Dendritic cell treated with granulocyte-macrophage colony-stimulating factor and Interleukin-4, amounts not matched to agents 40 ng/mL and 50 ng/mL, for 4 days (primary cell): ENCODE data around the gene ARID3C.
A peak's percentile ranks its signal among the peaks of the same experiment; 100 is the strongest.

Experiments
- H3K27ac Mint-ChIP-seq: one replicate; pipeline ENCODE4 v1.8.0; 2022; ENCODE audit warnings: mild to moderate bottlenecking, mixed read lengths
- H3K27me3 Mint-ChIP-seq: one replicate; pipeline ENCODE4 v1.8.0; 2022; ENCODE audit warnings: mild to moderate bottlenecking, mixed read lengths
- H3K36me3 Mint-ChIP-seq: one replicate; pipeline ENCODE4 v1.8.0; 2022; ENCODE audit warnings: low read depth, mixed read lengths
- H3K4me1 Mint-ChIP-seq: one replicate; pipeline ENCODE4 v1.8.0; 2022; ENCODE audit warnings: low read depth, mixed read lengths
- H3K4me3 Mint-ChIP-seq: one replicate; pipeline ENCODE4 v1.8.0; 2022; ENCODE audit warnings: mild to moderate bottlenecking, moderate library complexity, mixed read lengths
- H3K9me3 Mint-ChIP-seq: one replicate; pipeline ENCODE4 v1.8.0; 2022; ENCODE audit warnings: mixed read lengths
- intact Hi-C: fragments of 100-400 bp; cut with micrococcal nuclease; formaldehyde crosslinking; loops from one replicate; pipeline ENCODE4 v1.15.0; 2022

Gene ARID3C

DNA sequence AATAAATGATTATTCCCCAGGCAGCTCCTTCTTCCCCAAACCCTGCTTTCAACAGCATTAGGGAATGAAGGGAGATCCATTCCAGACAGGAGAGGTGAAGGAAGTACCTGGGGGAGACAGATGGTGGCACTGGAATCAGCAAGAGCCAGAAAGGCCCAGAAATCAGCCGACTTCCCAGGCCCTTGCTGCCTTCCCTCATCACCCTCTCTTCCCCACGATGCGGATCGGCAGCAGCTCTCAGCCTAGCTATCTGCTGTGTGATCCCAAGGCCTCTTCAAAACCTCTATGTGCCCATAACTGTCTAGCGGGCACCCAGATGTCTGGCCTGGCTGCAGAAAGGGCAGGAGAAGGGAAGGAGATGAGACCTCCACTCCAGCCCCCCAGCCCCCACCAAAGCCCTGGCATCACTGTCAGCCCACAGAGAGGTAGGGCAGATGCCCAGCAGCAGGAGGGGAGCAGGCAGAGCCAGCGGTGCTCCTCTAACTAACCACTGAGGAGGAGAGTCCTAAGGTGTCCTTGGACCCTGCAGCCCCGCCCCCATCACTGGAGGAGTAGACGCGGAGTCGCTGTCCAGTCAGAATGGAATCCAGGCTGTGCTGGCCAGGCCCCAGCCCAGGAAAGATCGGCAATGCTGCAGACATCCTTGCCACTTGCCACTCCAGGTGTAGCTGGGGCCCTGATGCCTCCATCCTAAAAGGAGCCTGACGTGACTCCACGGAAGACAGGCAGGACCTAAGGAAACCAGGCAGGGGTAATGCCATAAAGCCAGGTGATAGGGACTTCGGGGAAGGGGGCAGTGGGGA, 52.1 kb downstream of the ARID3C start:
- Mint-ChIP-seq H3K36me3 (no peaks in the 10 kb centered on the region), H3K4me1 (peaks cover 6% of the 10 kb centered on the region), H3K9me3 (no peaks in the 10 kb centered on the region), H3K4me3 (no peak overlapping the region), H3K27ac (no peak overlapping the region), H3K27me3 (peaks cover 69% of the 10 kb centered on the region)
- intact Hi-C loops, result no loop called here

DNA sequence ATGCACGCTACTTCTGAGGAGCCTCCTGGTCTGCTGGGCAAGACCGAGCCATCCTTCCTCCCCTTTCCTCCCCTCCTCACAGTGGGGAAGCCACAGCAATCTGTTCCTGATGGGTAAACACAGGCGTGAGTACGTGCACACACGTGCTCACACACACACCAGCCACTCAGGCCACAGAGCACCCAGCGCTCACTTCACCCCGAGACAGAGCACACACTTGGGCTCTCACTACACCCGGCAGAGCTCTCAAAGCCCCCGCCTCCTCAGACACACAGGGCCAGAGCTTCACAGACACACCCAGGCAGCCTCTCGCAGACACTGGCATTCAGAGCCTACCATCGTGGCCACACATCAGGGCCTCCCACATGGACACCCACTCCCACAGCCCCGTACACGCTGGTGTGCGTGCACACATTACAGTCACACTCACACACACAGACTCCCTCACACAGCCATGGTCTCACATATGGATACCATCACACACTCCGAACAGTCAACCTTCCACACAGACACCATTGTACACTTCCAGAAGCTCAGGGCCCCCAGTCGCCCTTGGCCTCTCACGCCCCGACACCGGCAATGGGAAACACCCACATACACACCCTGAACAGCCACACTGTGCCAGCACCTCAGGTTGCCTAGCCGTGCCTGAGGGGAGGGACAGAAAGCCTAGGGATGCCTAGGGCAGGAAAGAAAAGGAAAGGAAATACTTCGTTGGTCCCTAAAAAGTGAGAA, 52.8 kb downstream of the ARID3C start:
- H3K36me3 Mint-ChIP-seq, result no peaks in the 10 kb centered on the region
- H3K27ac Mint-ChIP-seq, result no peak overlapping the region
- no peak overlapping the region for H3K4me3 Mint-ChIP-seq
- H3K4me1 Mint-ChIP-seq, result peaks cover 6% of the 10 kb centered on the region
- intact Hi-C loops, result no loop called here
- H3K9me3 Mint-ChIP-seq, result no peaks in the 10 kb centered on the region
- H3K27me3 Mint-ChIP-seq, result peaks cover 68% of the 10 kb centered on the region

DNA sequence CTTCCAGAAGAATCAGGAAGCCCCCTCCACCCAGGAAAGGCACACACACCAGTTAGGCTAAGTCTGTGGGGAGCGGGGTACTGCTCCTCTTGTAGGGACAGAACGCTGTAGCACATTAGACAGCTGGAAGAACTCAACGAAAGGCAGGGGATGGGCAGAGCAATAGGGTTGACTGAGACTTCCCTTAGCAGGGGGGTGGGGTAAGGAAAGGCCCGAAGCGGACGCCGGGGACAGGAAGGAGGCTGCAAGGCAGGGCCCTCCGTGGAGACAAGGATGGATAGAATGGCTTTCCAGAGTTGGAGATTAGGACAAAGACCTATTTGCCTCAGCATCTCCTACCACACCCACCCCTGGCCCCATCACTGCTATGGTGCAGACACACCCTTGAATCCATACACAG, 53.6 kb downstream of the ARID3C start:
- Mint-ChIP-seq H3K4me1 (peaks cover 6% of the 10 kb centered on the region), H3K27me3 (peaks cover 66% of the 10 kb centered on the region), H3K4me3 (no peak overlapping the region), H3K27ac (no peak overlapping the region), H3K36me3 (no peaks in the 10 kb centered on the region), H3K9me3 (no peaks in the 10 kb centered on the region)
- intact Hi-C loops, result no loop called here

DNA sequence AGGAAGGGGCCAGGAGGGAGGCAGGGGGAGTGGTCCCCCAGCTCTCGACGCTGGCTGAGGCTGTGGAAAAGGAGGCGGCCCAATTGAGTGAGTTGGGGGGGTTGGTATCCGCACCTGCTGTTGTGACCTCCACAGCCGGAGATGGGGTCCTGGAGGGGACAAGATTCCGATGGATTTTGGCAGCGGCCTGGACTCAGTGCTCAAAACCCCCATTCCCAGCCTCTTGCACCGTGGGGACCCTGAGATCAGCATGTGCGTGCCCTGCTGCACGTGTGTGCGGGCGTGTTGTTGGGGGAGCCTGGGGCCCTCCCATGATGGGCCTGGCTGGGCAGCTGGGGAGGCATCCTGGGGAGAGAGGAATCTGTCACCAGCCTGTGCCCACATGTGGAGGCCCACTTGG, 54.3 kb downstream of the ARID3C start:
- H3K36me3 Mint-ChIP-seq, result no peaks in the 10 kb centered on the region
- no peak overlapping the region for H3K4me3 Mint-ChIP-seq
- no peaks in the 10 kb centered on the region for H3K9me3 Mint-ChIP-seq
- peaks cover 6% of the 10 kb centered on the region for H3K4me1 Mint-ChIP-seq
- peaks cover 64% of the 10 kb centered on the region for H3K27me3 Mint-ChIP-seq
- H3K27ac Mint-ChIP-seq, result no peak overlapping the region
- intact Hi-C loops, result no loop called here

DNA sequence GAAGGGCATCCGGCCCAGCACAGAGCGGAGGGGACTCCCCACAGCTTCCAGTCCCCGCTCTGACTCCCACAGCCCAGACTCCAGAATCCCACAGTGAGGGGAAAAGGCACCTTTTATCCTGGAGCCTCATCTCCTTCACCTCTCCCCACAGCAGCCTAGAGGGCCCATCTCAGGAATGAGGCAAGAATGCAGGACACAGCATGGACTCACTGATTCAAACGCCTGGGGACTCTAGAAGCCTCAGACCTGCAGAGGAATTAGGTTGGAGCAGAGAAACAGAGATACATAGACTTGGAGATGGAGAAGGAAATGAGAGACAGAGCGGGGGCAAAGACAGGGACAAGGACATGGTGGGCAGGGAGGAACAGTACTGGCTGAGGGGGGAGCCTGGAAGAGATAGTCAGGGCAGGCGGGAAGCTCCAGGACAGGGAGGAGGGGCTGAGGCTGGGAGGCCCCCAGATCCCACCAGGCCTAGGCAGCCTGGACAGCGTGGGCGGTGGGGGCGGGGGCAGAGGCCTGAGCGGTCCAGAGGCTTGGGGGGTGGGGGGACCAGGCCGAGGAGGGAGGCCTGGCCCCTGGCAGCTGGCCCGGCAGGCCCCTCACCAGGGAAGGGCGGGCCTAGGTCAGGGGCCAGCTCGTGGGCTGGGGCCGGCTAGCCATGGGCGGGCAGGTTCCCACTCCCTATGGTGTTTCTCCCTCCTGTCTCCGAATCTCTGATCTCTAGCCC, 55.1 kb downstream of the ARID3C start:
- H3K36me3 Mint-ChIP-seq, result no peaks in the 10 kb centered on the region
- H3K4me1 Mint-ChIP-seq, result peaks cover 6% of the 10 kb centered on the region
- peaks cover 59% of the 10 kb centered on the region for H3K27me3 Mint-ChIP-seq
- H3K27ac Mint-ChIP-seq, result no peak overlapping the region
- intact Hi-C loops, result no loop called here
- H3K9me3 Mint-ChIP-seq, result no peaks in the 10 kb centered on the region
- no peak overlapping the region for H3K4me3 Mint-ChIP-seq

DNA sequence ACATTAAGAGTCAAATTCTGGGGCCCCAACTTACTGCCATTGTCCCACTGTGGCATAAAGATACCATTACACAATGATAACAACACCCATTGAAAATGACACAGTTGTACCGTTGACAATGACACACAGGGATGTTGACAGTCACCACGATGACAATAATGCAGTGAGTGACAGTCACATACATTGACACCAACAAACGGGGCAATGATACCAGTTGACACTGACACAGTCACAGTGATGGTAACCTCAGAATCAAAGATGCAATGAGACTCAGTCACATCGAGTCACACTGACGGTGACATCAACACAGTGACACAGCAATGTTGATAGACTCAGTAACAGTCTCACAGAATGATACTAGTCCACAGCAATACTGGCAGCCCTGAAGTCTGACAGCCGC, 56.2 kb downstream of the ARID3C start:
- H3K4me3 Mint-ChIP-seq, result no peak overlapping the region
- H3K36me3 Mint-ChIP-seq, result no peaks in the 10 kb centered on the region
- intact Hi-C loops, result no loop called here
- no peak overlapping the region for H3K27ac Mint-ChIP-seq
- no peaks in the 10 kb centered on the region for H3K9me3 Mint-ChIP-seq
- H3K27me3 Mint-ChIP-seq, result peaks cover 58% of the 10 kb centered on the region
- H3K4me1 Mint-ChIP-seq, result peaks cover 3% of the 10 kb centered on the region

DNA sequence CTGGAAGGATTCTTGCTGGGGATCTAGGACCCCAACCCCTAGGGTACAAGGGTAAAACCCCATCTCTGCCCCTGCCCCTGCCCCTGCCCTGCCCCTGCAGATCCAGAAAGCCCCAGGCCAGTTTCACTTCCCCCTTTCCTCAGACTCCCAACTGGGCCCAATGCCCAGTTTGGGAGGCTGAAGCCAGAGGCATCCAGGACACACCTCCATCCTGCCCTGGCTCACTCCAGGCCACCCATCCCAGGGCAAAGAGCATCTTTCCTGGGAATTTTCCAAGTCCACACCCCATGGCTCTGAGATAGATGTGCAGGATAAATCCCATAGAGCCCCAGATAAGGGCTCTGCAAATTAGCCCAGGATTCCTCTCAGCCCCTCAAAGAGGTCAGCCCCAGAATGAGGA, 56.8 kb downstream of the ARID3C start:
- intact Hi-C loops, result no loop called here
- Mint-ChIP-seq H3K4me3 (no peak overlapping the region), H3K27ac (no peak overlapping the region), H3K36me3 (no peaks in the 10 kb centered on the region), H3K9me3 (no peaks in the 10 kb centered on the region), H3K4me1 (no peaks in the 10 kb centered on the region), H3K27me3 (peaks cover 55% of the 10 kb centered on the region)

DNA sequence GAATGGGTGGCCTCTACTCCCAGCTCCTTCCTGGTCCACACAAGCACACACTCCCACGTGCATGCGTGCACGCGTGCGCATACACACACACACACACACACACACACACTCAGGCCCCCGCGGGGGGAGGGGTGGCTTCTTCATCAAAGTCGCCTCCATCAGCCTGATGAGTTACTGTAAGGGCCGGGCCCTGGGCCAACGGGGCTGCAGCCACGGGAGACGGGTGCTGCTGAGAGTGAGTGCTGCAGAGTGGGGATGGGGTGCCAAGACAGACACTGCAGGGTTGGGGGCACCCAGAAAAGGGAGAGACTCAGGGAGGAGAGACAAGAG, 57.4 kb downstream of the ARID3C start:
- Mint-ChIP-seq H3K4me3 (no peak overlapping the region), H3K4me1 (no peaks in the 10 kb centered on the region), H3K27ac (peak overlapping the region; percentile 1), H3K9me3 (no peaks in the 10 kb centered on the region), H3K36me3 (no peaks in the 10 kb centered on the region), H3K27me3 (peaks cover 53% of the 10 kb centered on the region)
- intact Hi-C loops, result no loop called here
